WTC11 (cell line): ENCODE results near the gene TEX13B. TPM values are rescaled to one million over a fixed set of nuclear protein-coding genes. Genes with fewer than 3 reads are reported as not detected.

Experiments
- ATAC-seq: fragments of 200-7000 bp; cut with Tn5 transposase; 2 replicates; pipeline ENCODE4 v1.10.0; 2021; ENCODE audit warnings: mild to moderate bottlenecking, moderate library complexity
- CTCF ChIA-PET: fragments of 300-600 bp; sonication (Branson Sonifier 250); formaldehyde crosslinking; loops from one replicate; lab custom pipeline; 2021; ENCODE audit warnings: antibody characterized with exemption; lab: Charles Lee
- POLR2A ChIA-PET: fragments of 350-600 bp; sonication (Branson Sonifier 250); formaldehyde crosslinking; loops from one replicate; lab custom pipeline; 2021; ENCODE audit warnings: antibody characterized with exemption; lab: Charles Lee
- DNase-seq: peaks from one replicate; pipeline ENCODE4 v3.0.0; 2021; ENCODE audit warnings: low spot score
- H3K27ac Mint-ChIP-seq: 2 replicates; pipeline ENCODE4 v1.8.0; 2021; ENCODE audit warnings: mixed read lengths
- H3K27me3 Mint-ChIP-seq: 2 replicates; pipeline ENCODE4 v1.8.0; 2021; ENCODE audit warnings: low read depth, mild to moderate bottlenecking, moderate library complexity, mixed read lengths
- H3K36me3 Mint-ChIP-seq: 2 replicates; pipeline ENCODE4 v1.8.0; 2021; ENCODE audit warnings: mixed read lengths
- H3K4me1 Mint-ChIP-seq: 2 replicates; pipeline ENCODE4 v1.8.0; 2022; ENCODE audit warnings: mixed read lengths
- H3K4me3 Mint-ChIP-seq: 2 replicates; pipeline ENCODE4 v1.8.0; 2021; ENCODE audit warnings: mild to moderate bottlenecking, moderate library complexity, mixed read lengths
- H3K9me3 Mint-ChIP-seq: 2 replicates; pipeline ENCODE4 v1.8.0; 2021; ENCODE audit warnings: mixed read lengths
- CDX4 ChIP-seq: fragments of 250-450 bp; sonication (Bioruptor Pico); IDR thresholded peaks from 2 replicates; pipeline ENCODE4 v1.9.0; 2021; ENCODE audit warnings: moderate library complexity, mild to moderate bottlenecking, inconsistent platforms, borderline replicate concordance
- CREB1 ChIP-seq: sonication (generic); formaldehyde crosslinking; IDR thresholded peaks from 2 replicates; pipeline ENCODE4 v1.8.0; 2023; ENCODE audit warnings: mild to moderate bottlenecking, missing genetic modification reagents
- GRHL2 ChIP-seq: fragments of 250-450 bp; sonication (Bioruptor Pico); IDR thresholded peaks from 2 replicates; pipeline ENCODE4 v1.8.0; 2022; ENCODE audit warnings: mild to moderate bottlenecking, moderate library complexity; ENCODE audit not compliant: insufficient replicate concordance, severe bottlenecking
- IRF2 ChIP-seq: sonication (generic); formaldehyde crosslinking; IDR thresholded peaks from 2 replicates; pipeline ENCODE4 v1.8.0; 2022; ENCODE audit warnings: low read depth, missing genetic modification reagents, borderline replicate concordance
- KAT7 ChIP-seq: sonication (generic); formaldehyde crosslinking; IDR thresholded peaks from 2 replicates; pipeline ENCODE4 v1.8.1; 2023; ENCODE audit warnings: missing genetic modification reagents, mild to moderate bottlenecking, borderline replicate concordance
- MAX ChIP-seq: sonication (generic); formaldehyde crosslinking; IDR thresholded peaks from 2 replicates; pipeline ENCODE4 v1.8.0; 2022; ENCODE audit warnings: mild to moderate bottlenecking, missing genetic modification reagents
- MYBL2 ChIP-seq: sonication (generic); formaldehyde crosslinking; IDR thresholded peaks from 2 replicates; pipeline ENCODE4 v1.8.1; 2023; ENCODE audit warnings: mild to moderate bottlenecking, moderate library complexity, missing genetic modification reagents
- PRRX2 ChIP-seq: fragments of 250-450 bp; sonication (Bioruptor Pico); IDR thresholded peaks from 2 replicates; pipeline ENCODE4 v1.8.0; 2021; ENCODE audit warnings: mild to moderate bottlenecking
- RELA ChIP-seq: sonication (generic); formaldehyde crosslinking; IDR thresholded peaks from 2 replicates; pipeline ENCODE4 v1.8.1; 2022; ENCODE audit warnings: missing genetic modification reagents, mild to moderate bottlenecking, borderline replicate concordance
- ZNF121 ChIP-seq: sonication (generic); formaldehyde crosslinking; IDR thresholded peaks from 2 replicates; pipeline ENCODE4 v1.8.0; 2023; ENCODE audit warnings: missing genetic modification reagents
- ZNF219 ChIP-seq: sonication (generic); formaldehyde crosslinking; IDR thresholded peaks from 2 replicates; pipeline ENCODE4 v1.8.0; 2023; ENCODE audit warnings: missing genetic modification reagents, mild to moderate bottlenecking, borderline replicate concordance
- ZNF232 ChIP-seq: sonication (generic); formaldehyde crosslinking; IDR thresholded peaks from 2 replicates; pipeline ENCODE4 v1.8.0; 2022; ENCODE audit warnings: mild to moderate bottlenecking, missing genetic modification reagents
- ZNF423 ChIP-seq: fragments of 250-450 bp; sonication (Bioruptor Pico); IDR thresholded peaks from 2 replicates; pipeline ENCODE4 v2.1.2; 2022; ENCODE audit warnings: mild to moderate bottlenecking, moderate library complexity
- total RNA-seq: library from RNA; stranded (reverse); gene quantifications from 3 replicates; pipeline ENCODE4 v1.2.3, GENCODE V29; 2021
- TF ChIP-seq, protein P1 (sequence below): fragments of 200-600 bp; IDR thresholded peaks from 2 replicates; pipeline ENCODE4 v1.8.0; 2022; ENCODE audit warnings: antibody characterized with exemption
- TF ChIP-seq, protein P2 (sequence below): fragments of 250-450 bp; sonication (Bioruptor Pico); IDR thresholded peaks from 2 replicates; pipeline ENCODE4 v1.8.0; 2021; ENCODE audit warnings: mild to moderate bottlenecking

Gene TEX13B
- total RNA-seq, 1 experiment from 2014 or later: 3.9 TPM

GRCh38 chrX:108020631-108021030 is 38.5 kb upstream of the TEX13B start:
- TF ChIP-seq, protein P1, sequence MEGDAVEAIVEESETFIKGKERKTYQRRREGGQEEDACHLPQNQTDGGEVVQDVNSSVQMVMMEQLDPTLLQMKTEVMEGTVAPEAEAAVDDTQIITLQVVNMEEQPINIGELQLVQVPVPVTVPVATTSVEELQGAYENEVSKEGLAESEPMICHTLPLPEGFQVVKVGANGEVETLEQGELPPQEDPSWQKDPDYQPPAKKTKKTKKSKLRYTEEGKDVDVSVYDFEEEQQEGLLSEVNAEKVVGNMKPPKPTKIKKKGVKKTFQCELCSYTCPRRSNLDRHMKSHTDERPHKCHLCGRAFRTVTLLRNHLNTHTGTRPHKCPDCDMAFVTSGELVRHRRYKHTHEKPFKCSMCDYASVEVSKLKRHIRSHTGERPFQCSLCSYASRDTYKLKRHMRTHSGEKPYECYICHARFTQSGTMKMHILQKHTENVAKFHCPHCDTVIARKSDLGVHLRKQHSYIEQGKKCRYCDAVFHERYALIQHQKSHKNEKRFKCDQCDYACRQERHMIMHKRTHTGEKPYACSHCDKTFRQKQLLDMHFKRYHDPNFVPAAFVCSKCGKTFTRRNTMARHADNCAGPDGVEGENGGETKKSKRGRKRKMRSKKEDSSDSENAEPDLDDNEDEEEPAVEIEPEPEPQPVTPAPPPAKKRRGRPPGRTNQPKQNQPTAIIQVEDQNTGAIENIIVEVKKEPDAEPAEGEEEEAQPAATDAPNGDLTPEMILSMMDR: 0 out of 2 replicates have a peak, but pooled peaks have one; percentile 15
- no peak for TF ChIP-seq ZNF423 (CRISPR knock-in tag)
- H3K36me3 Mint-ChIP-seq: no peaks in the 10 kb centered on the region; the same call in 1 of the 2 replicates
- no peaks in the 10 kb centered on the region for H3K27me3 Mint-ChIP-seq
- H3K4me1 Mint-ChIP-seq: peaks cover 6% of the 10 kb centered on the region
- DNase-seq (no peak), ATAC-seq (0 out of 2 replicates have a peak, but pooled peaks have one; percentile 36)
- no peak overlapping the region for H3K27ac Mint-ChIP-seq
- ChIA-PET CTCF (interaction anchor here (0.6 to 1.3 kb wide), 6 partner anchors 13 to 119 kb away, joined by 3 to 6 read pairs (median 4); partner anchors contain the start of genes ATG4A and PSMD10), POLR2A (no interaction called here)
- peaks cover 3% of the 10 kb centered on the region for H3K9me3 Mint-ChIP-seq
- no peak overlapping the region for H3K4me3 Mint-ChIP-seq

GRCh38 chrX:108019382-108019875 is 37.3 kb upstream of the TEX13B start:
- Mint-ChIP-seq H3K9me3 (peaks cover 4% of the 10 kb centered on the region), H3K4me3 (no peak overlapping the region), H3K27me3 (no peaks in the 10 kb centered on the region), H3K36me3 (no peaks in the 10 kb centered on the region; the same call in 1 of the 2 replicates), H3K4me1 (0 out of 2 replicates have a peak, but pooled peaks cover under 1% of the 10 kb centered on the region), H3K27ac (no peak overlapping the region)
- ChIA-PET POLR2A (no interaction called here), CTCF (no interaction called here)
- TF ChIP-seq MYBL2 (no peak), ZNF219 (CRISPR knock-in tag) (no peak), PRRX2 (no peak), MAX (CRISPR knock-in tag) (no peak), CREB1 (CRISPR knock-in tag) (no peak), KAT7 (CRISPR knock-in tag) (no peak)
- DNase-seq (no peak), ATAC-seq (no peak)

DNA sequence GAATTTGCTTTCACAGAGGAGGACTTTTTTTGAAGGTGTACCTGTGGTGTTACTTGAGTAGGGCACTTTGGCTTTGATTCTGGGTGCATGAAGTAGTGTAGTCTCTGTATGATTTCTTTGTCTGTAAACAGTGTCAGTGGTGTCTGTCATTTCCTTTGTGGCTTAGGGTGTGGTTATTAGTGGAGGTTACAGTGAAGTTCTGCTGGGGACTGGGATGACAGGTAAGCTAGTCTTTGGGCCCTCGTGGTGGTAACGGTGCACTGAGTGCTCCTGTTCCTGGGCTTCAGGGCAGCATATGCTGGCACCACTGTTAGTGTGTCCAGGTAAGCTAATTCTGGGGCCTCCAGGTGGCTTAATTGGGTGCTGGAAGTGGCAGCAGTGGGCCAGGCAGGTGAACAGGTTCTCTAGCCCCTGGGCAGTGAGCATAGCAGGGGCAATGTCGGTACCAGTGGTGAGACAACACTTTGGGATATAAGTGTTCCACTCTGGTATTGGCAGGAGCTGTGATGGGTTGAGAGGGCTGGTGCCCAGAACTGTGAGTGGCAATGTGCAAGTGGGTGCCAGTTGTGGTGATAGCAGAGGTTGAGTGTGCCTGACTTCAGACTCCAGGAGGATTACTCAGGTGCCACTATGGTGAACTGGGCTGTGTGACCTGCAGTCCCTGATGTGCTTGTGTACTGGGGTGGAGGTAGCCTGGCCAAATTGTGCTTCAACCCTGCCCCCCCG is 36.6 kb upstream of the TEX13B start:
- POLR2A ChIA-PET: no interaction called here
- Mint-ChIP-seq H3K27ac (no peak overlapping the region), H3K4me3 (no peak overlapping the region)

More for the DNA sequence above, 36.6 kb upstream of the TEX13B start:
- peaks cover 10% of the 10 kb centered on the region for H3K9me3 Mint-ChIP-seq
- no peaks in the 10 kb centered on the region for H3K4me1 Mint-ChIP-seq
- no peak for ATAC-seq
- CTCF ChIA-PET: no interaction called here
- peaks cover 5% of the 10 kb centered on the region; the same call in 1 of the 2 replicates for H3K36me3 Mint-ChIP-seq
- no peak for DNase-seq
- H3K27me3 Mint-ChIP-seq: peaks cover 4% of the 10 kb centered on the region
- TF ChIP-seq IRF2 (CRISPR knock-in tag) (no peak), RELA (CRISPR knock-in tag) (no peak), ZNF121 (no peak), GRHL2 (CRISPR knock-in tag) (no peak), KAT7 (CRISPR knock-in tag) (no peak), CDX4 (no peak), ZNF232 (CRISPR knock-in tag) (no peak)
- TF ChIP-seq, protein P2, sequence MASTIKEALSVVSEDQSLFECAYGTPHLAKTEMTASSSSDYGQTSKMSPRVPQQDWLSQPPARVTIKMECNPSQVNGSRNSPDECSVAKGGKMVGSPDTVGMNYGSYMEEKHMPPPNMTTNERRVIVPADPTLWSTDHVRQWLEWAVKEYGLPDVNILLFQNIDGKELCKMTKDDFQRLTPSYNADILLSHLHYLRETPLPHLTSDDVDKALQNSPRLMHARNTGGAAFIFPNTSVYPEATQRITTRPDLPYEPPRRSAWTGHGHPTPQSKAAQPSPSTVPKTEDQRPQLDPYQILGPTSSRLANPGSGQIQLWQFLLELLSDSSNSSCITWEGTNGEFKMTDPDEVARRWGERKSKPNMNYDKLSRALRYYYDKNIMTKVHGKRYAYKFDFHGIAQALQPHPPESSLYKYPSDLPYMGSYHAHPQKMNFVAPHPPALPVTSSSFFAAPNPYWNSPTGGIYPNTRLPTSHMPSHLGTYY (CRISPR knock-in tag): no peak
- TF ChIP-seq, all 79 proteins: peak for 0
